Endothelial cell of umbilical vein (primary cell): Measurements from ENCODE around the gene MYLK2. TPM values are rescaled to one million over a fixed set of nuclear protein-coding genes. Genes with fewer than 3 reads are reported as not detected.

Experiments
- BruUV-seq: library from RNA; stranded (reverse); fragments of 400-500 nt; replicated peaks from 2 replicates; lab custom pipeline; 2021; lab: Mats Ljungman, UMichigan
- CTCF ChIA-PET: fragments of 300-600, 350-600 bp; sonication (Branson Sonifier 250); formaldehyde crosslinking; loops from one replicate; lab custom pipeline; 2021; ENCODE audit warnings: antibody characterized with exemption, inconsistent platforms; lab: Charles Lee
- POLR2A ChIA-PET: fragments of 300-600, 350-600 bp; sonication (Branson Sonifier 250); formaldehyde crosslinking; loops from one replicate; lab custom pipeline; 2021; ENCODE audit warnings: antibody characterized with exemption, inconsistent platforms; lab: Charles Lee
- DNase-seq: peaks from one replicate; pipeline ENCODE4 v3.0.0-alpha.2; 2011; ENCODE audit warnings: low read depth, low spot score
- FAIRE-seq: peaks from 2 replicates; lab custom pipeline; 2011; peaks lifted over from hg19 to GRCh38; lab: Jason Lieb, UNC
- H2AFZ ChIP-seq: 2 replicates; pipeline ENCODE4 v1.6.0; 2012; ENCODE audit warnings: low read depth, low read length, control low read depth, inconsistent platforms
- H3K27ac ChIP-seq: 2 replicates; pipeline ENCODE4 v1.5.1; 2011; ENCODE audit warnings: low read depth, mild to moderate bottlenecking, control low read depth, low read length, moderate library complexity; ENCODE audit not compliant: insufficient read depth
- H3K27me3 ChIP-seq, 2 experiments: 2 replicates each; pipeline versions ENCODE4 v1.6.0 to v1.6.1; 2011; ENCODE audit warnings: low read length in 2 of 2, mixed read lengths in 1 of 2; ENCODE audit not compliant: control insufficient read depth in 2 of 2, insufficient read depth in 2 of 2
- H3K36me3 ChIP-seq, 2 experiments: 2 replicates in 1 of 2; 3 replicates in 1 of 2; pipeline ENCODE4 v1.5.1; 2011; ENCODE audit warnings: low read length in 2 of 2, mild to moderate bottlenecking in 1 of 2, moderate library complexity in 1 of 2; ENCODE audit not compliant: control insufficient read depth in 2 of 2, insufficient read depth in 2 of 2; ENCODE audit errors: extremely low read depth in 1 of 2
- H3K4me1 ChIP-seq: 3 replicates; pipeline ENCODE4 v1.5.1; 2011; ENCODE audit warnings: mild to moderate bottlenecking, low read length; ENCODE audit not compliant: control insufficient read depth, insufficient read depth; ENCODE audit errors: extremely low read depth
- H3K4me2 ChIP-seq: 2 replicates; pipeline ENCODE4 v1.6.1; 2011; ENCODE audit warnings: low read length, control low read depth, mixed read lengths; ENCODE audit not compliant: insufficient read depth
- H3K4me3 ChIP-seq, 3 experiments: fragments of 200-600 bp in 1 of 3; sonication (generic), shearing (Covaris generic) in 1 of 3; replicated peaks in 1 of 3; 2 replicates each; pipeline ENCODE4 v1.5.1; 2011 to 2016; ENCODE audit warnings: control low read depth in 3 of 3, low read length in 3 of 3, mild to moderate bottlenecking in 2 of 3, inconsistent platforms in 1 of 3, low read depth in 1 of 3, moderate library complexity in 1 of 3; ENCODE audit not compliant: insufficient read depth in 1 of 3
- H3K79me2 ChIP-seq: 2 replicates; pipeline ENCODE4 v1.6.0; 2012; ENCODE audit warnings: low read length, inconsistent platforms; ENCODE audit not compliant: control insufficient read depth, insufficient read depth
- H3K9ac ChIP-seq: replicated peaks from 2 replicates; pipeline ENCODE3; 2011; ENCODE audit warnings: low read length, control low read depth; ENCODE audit not compliant: insufficient read depth; ENCODE audit errors: extremely low read depth
- H3K9me1 ChIP-seq: replicated peaks from 3 replicates; pipeline ENCODE4 v1.6.0; 2011; ENCODE audit warnings: mild to moderate bottlenecking, low read length; ENCODE audit not compliant: control insufficient read depth, insufficient read depth; ENCODE audit errors: extremely low read depth
- H3K9me3 ChIP-seq: replicated peaks from 2 replicates; pipeline ENCODE4 v1.5.1; 2012; ENCODE audit warnings: low read length, inconsistent platforms; ENCODE audit not compliant: control insufficient read depth, insufficient read depth
- H4K20me1 ChIP-seq: replicated peaks from 2 replicates; pipeline ENCODE3; 2011; ENCODE audit warnings: mild to moderate bottlenecking, low read length; ENCODE audit not compliant: control insufficient read depth, insufficient read depth; ENCODE audit errors: extremely low read depth
- EZH2 ChIP-seq: IDR thresholded peaks from 2 replicates; pipeline ENCODE4 v1.6.1; 2012; ENCODE audit warnings: borderline replicate concordance, low read depth, mild to moderate bottlenecking, moderate library complexity, low read length, inconsistent platforms; ENCODE audit not compliant: severe bottlenecking
- FOS ChIP-seq: IDR thresholded peaks from 2 replicates; pipeline ENCODE4 v1.6.1; 2011; ENCODE audit warnings: mild to moderate bottlenecking, low read length, moderate library complexity, borderline replicate concordance; ENCODE audit not compliant: insufficient read depth
- GATA2 ChIP-seq: IDR thresholded peaks from 2 replicates; pipeline ENCODE4 v1.7.0; 2011; ENCODE audit warnings: low read depth, mild to moderate bottlenecking, moderate library complexity, mixed read lengths, low read length; ENCODE audit not compliant: insufficient read length, insufficient read depth
- JUN ChIP-seq: IDR thresholded peaks from 2 replicates; pipeline ENCODE4 v1.6.1; 2011; ENCODE audit warnings: borderline replicate concordance, low read depth; ENCODE audit not compliant: insufficient read length, insufficient read depth
- MAX ChIP-seq: IDR thresholded peaks from 2 replicates; pipeline ENCODE4 v1.6.1; 2011; ENCODE audit not compliant: insufficient read depth, insufficient read length
- MYC ChIP-seq: IDR thresholded peaks from one replicate; pipeline ENCODE4 v1.6.1; 2011; ENCODE audit warnings: mild to moderate bottlenecking, low read depth, low read length
- POLR2A ChIP-seq: IDR thresholded peaks from 2 replicates; pipeline ENCODE4 v1.6.1; 2012; ENCODE audit warnings: low read depth, mild to moderate bottlenecking, control low read depth, low read length
- POLR2AphosphoS5 ChIP-seq: IDR thresholded peaks from 2 replicates; pipeline ENCODE4 v1.6.1; 2012; ENCODE audit warnings: low read depth, mild to moderate bottlenecking, control low read depth, low read length, moderate library complexity; ENCODE audit not compliant: insufficient read depth
- dilution Hi-C: fragments of 300-500 bp; cut with MboI; formaldehyde crosslinking; loops from one replicate; pipeline ENCODE4 v1.15.0; 2019; ENCODE audit warnings: low sequenced_read_pairs; ENCODE audit not compliant: extremely low pct_ligation_motif_present
- intact Hi-C: fragments of 100-400 bp; cut with micrococcal nuclease; formaldehyde crosslinking; loops from one replicate; pipeline ENCODE4 v1.10.0; 2022
- polyA plus RNA-seq, 4 experiments: library from polyadenylated mRNA; depleted of rRNA in 3 of 4; stranded (reverse) in 3 of 4; unstranded in 1 of 4; fragments of >200 nt; gene quantifications; 2 replicates each; pipeline versions ENCODE4 v1.2.1 to v1.2.3, GENCODE V29; 2011 to 2012; ENCODE audit warnings: missing spikeins in 1 of 4
- total RNA-seq: library from RNA; stranded (reverse); gene quantifications from 2 replicates; pipeline ENCODE4 v1.2.3, GENCODE V29; 2021
- TF ChIP-seq, protein P1 (sequence below), 2 donors: IDR thresholded peaks; 1 replicate in 1 of 2; 2 replicates in 1 of 2; pipeline ENCODE4 v1.5.1; 2011; ENCODE audit warnings: low read length in 2 of 2, mild to moderate bottlenecking in 2 of 2, moderate library complexity in 2 of 2, control low read depth in 1 of 2, inconsistent platforms in 1 of 2, low read depth in 1 of 2; ENCODE audit not compliant: insufficient read depth in 1 of 2; ENCODE audit errors: extremely low read depth in 1 of 2

Gene MYLK2
- total and polyA plus RNA-seq, 2 donors (not counting 3 experiments of a cell fraction or from before 2014, with no cell fraction given): 2.6 to 2.7 TPM

DNA sequence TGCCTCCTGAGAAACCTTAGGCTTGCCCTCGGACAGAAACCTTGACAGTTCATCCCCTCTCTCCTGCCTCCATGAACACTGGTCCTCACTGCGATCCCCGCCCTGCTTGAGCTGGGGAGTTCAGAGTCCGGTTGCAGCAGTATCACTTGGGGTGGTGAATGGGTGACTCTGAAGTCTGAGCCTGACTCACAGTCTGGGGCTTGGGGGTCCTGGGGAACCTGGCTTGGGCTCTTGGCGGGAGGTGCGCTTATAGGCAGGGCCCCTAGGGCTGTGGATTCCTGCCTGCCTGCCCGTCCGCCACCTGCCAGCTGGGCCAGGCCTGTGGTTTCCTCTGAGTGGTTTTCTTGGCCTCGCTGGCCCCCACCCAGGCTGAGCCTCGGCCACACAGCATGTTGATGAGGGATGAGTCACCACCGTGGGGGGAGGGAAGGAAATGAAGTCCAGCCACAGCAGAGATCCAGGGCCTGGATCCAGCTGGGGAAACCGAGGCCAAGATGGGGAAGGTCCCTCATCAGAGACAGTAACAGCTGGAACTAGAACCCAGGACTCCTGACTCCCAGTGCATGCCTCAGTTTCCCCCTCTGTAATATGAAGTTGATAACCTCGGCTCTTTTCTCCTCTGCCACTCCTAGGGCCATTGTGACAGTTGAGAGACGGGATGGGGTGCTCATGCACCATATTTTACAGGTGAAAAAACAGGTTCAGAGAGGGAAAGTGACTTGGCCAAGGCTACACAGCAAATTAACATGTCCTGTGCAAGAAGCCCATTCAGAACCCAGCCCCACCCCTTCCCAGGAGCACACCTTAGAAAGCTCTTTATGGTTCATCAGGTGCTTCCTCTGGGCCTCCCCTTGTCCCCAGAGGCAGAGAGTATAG, 17.1 kb downstream of the MYLK2 start:
- Histone ChIP-seq H3K27me3 (no peaks in the 10 kb centered on the region), H3K36me3 (no peaks in the 10 kb centered on the region), H3K9me1 (no peaks in the 10 kb centered on the region), H3K27ac (peak overlapping the region; percentile 8), H2AFZ (no peak overlapping the region), H4K20me1 (no peaks in the 10 kb centered on the region), H3K4me3 (no peak overlapping the region), H3K9ac (no peak overlapping the region), H3K9me3 (no peaks in the 10 kb centered on the region), H3K79me2 (no peaks in the 10 kb centered on the region), H3K4me1 (peaks cover 38% of the 10 kb centered on the region), H3K4me2 (no peak overlapping the region)
- TF ChIP-seq JUN (peak; percentile 90), POLR2A (no peak), FOS (peak; percentile 97), EZH2 (no peak), MYC (no peak), POLR2AphosphoS5 (peak; percentile 77), MAX (peak; percentile 46), GATA2 (no peak)
- TF ChIP-seq, protein P1, sequence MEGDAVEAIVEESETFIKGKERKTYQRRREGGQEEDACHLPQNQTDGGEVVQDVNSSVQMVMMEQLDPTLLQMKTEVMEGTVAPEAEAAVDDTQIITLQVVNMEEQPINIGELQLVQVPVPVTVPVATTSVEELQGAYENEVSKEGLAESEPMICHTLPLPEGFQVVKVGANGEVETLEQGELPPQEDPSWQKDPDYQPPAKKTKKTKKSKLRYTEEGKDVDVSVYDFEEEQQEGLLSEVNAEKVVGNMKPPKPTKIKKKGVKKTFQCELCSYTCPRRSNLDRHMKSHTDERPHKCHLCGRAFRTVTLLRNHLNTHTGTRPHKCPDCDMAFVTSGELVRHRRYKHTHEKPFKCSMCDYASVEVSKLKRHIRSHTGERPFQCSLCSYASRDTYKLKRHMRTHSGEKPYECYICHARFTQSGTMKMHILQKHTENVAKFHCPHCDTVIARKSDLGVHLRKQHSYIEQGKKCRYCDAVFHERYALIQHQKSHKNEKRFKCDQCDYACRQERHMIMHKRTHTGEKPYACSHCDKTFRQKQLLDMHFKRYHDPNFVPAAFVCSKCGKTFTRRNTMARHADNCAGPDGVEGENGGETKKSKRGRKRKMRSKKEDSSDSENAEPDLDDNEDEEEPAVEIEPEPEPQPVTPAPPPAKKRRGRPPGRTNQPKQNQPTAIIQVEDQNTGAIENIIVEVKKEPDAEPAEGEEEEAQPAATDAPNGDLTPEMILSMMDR (IDR thresholded peaks at IDR 0.05; ENCODE audit: extremely low read depth in 1 of 2, insufficient read depth in 1 of 2, low read depth in 1 of 2, low read length in 2 of 2): no peak
- intact Hi-C loops (no loop called here), dilution Hi-C loops (no loop called here)
- ChIA-PET CTCF (interaction anchor here (1.2 to 25.3 kb wide), 3 partner anchors 13 to 115 kb away, joined by 3 to 619 read pairs (median 82); partner anchors contain the start of genes FOXS1 and PDRG1), POLR2A (no interaction called here)
- FAIRE-seq: peak; percentile 93
- BruUV-seq: no TSS peak
- peak; percentile 88 for DNase-seq
